WTC11 (cell line): ENCODE data around the gene DNAH8. TPM values are rescaled to one million over a fixed set of nuclear protein-coding genes. Genes with fewer than 3 reads are reported as not detected.

ENCODE experiments used
- ATAC-seq: fragments of 200-7000 bp; cut with Tn5 transposase; 2 replicates; pipeline ENCODE4 v1.10.0; 2021; ENCODE audit warnings: mild to moderate bottlenecking, moderate library complexity
- CTCF ChIA-PET: fragments of 300-600 bp; sonication (Branson Sonifier 250); formaldehyde crosslinking; loops from one replicate; lab custom pipeline; 2021; ENCODE audit warnings: antibody characterized with exemption; lab: Charles Lee
- POLR2A ChIA-PET: fragments of 350-600 bp; sonication (Branson Sonifier 250); formaldehyde crosslinking; loops from one replicate; lab custom pipeline; 2021; ENCODE audit warnings: antibody characterized with exemption; lab: Charles Lee
- DNase-seq: peaks from one replicate; pipeline ENCODE4 v3.0.0; 2021; ENCODE audit warnings: low spot score
- H3K27ac Mint-ChIP-seq: 2 replicates; pipeline ENCODE4 v1.8.0; 2021; ENCODE audit warnings: mixed read lengths
- H3K27me3 Mint-ChIP-seq: 2 replicates; pipeline ENCODE4 v1.8.0; 2021; ENCODE audit warnings: low read depth, mild to moderate bottlenecking, moderate library complexity, mixed read lengths
- H3K36me3 Mint-ChIP-seq: 2 replicates; pipeline ENCODE4 v1.8.0; 2021; ENCODE audit warnings: mixed read lengths
- H3K4me1 Mint-ChIP-seq: 2 replicates; pipeline ENCODE4 v1.8.0; 2022; ENCODE audit warnings: mixed read lengths
- H3K4me3 Mint-ChIP-seq: 2 replicates; pipeline ENCODE4 v1.8.0; 2021; ENCODE audit warnings: mild to moderate bottlenecking, moderate library complexity, mixed read lengths
- H3K9me3 Mint-ChIP-seq: 2 replicates; pipeline ENCODE4 v1.8.0; 2021; ENCODE audit warnings: mixed read lengths
- ARID4B ChIP-seq: sonication (generic); formaldehyde crosslinking; IDR thresholded peaks from 2 replicates; pipeline ENCODE4 v1.8.0; 2023; ENCODE audit warnings: missing genetic modification reagents, mild to moderate bottlenecking, borderline replicate concordance
- ATF2 ChIP-seq: sonication (generic); formaldehyde crosslinking; IDR thresholded peaks from 2 replicates; pipeline ENCODE4 v1.8.1; 2022; ENCODE audit warnings: low read depth, missing genetic modification reagents, borderline replicate concordance
- CREB1 ChIP-seq: sonication (generic); formaldehyde crosslinking; IDR thresholded peaks from 2 replicates; pipeline ENCODE4 v1.8.0; 2023; ENCODE audit warnings: mild to moderate bottlenecking, missing genetic modification reagents
- EMX1 ChIP-seq: fragments of 250-450 bp; sonication (Bioruptor Pico); IDR thresholded peaks from 2 replicates; pipeline ENCODE4 v1.8.0; 2021; ENCODE audit warnings: mild to moderate bottlenecking
- ESRRA ChIP-seq: sonication (generic); formaldehyde crosslinking; IDR thresholded peaks from 2 replicates; pipeline ENCODE4 v1.8.1; 2022; ENCODE audit warnings: mild to moderate bottlenecking, missing genetic modification reagents, borderline replicate concordance
- FOXP1 ChIP-seq: sonication (generic); formaldehyde crosslinking; IDR thresholded peaks from 2 replicates; pipeline ENCODE4 v1.8.0; 2022; ENCODE audit warnings: missing genetic modification reagents, mild to moderate bottlenecking, moderate library complexity, borderline replicate concordance
- GTF2I ChIP-seq: fragments of 250-450 bp; sonication (Bioruptor Pico); conservative IDR thresholded peaks from 2 replicates; pipeline ENCODE4 v1.4.0; 2021; ENCODE audit warnings: mild to moderate bottlenecking
- HMGA2 ChIP-seq: fragments of 250-450 bp; sonication (Bioruptor Pico); IDR thresholded peaks from 2 replicates; pipeline ENCODE4 v1.4.0; 2021; ENCODE audit warnings: mild to moderate bottlenecking, moderate library complexity
- MXD4 ChIP-seq: fragments of 250-450 bp; sonication (Bioruptor Pico); IDR thresholded peaks from 2 replicates; pipeline ENCODE4 v1.8.0; 2021; ENCODE audit warnings: mild to moderate bottlenecking, moderate library complexity, borderline replicate concordance
- NFATC4 ChIP-seq: fragments of 250-450 bp; sonication (Bioruptor Pico); IDR thresholded peaks from 2 replicates; pipeline ENCODE4 v1.9.0; 2021; ENCODE audit warnings: mild to moderate bottlenecking
- NFE2L1 ChIP-seq: sonication (generic); formaldehyde crosslinking; IDR thresholded peaks from 2 replicates; pipeline ENCODE4 v1.8.1; 2023; ENCODE audit warnings: missing genetic modification reagents
- NFYB ChIP-seq: sonication (generic); formaldehyde crosslinking; conservative IDR thresholded peaks from 2 replicates; pipeline ENCODE4 v1.8.0; 2022; ENCODE audit warnings: low read depth, missing genetic modification reagents
- SOX15 ChIP-seq: fragments of 250-450 bp; sonication (Bioruptor Pico); IDR thresholded peaks from 2 replicates; pipeline ENCODE4 v1.9.0; 2021; ENCODE audit warnings: mild to moderate bottlenecking
- STAT6 ChIP-seq: sonication (generic); formaldehyde crosslinking; conservative IDR thresholded peaks from 2 replicates; pipeline ENCODE4 v1.8.1; 2023; ENCODE audit warnings: mild to moderate bottlenecking, low read depth, missing genetic modification reagents, moderate library complexity
- ZBTB21 ChIP-seq: sonication (generic); formaldehyde crosslinking; IDR thresholded peaks from 2 replicates; pipeline ENCODE4 v1.8.1; 2023; ENCODE audit warnings: mild to moderate bottlenecking, missing genetic modification reagents, borderline replicate concordance
- ZBTB43 ChIP-seq: sonication (generic); formaldehyde crosslinking; IDR thresholded peaks from 2 replicates; pipeline ENCODE4 v1.8.1; 2023; ENCODE audit warnings: mild to moderate bottlenecking, missing genetic modification reagents
- ZNF138 ChIP-seq: sonication (generic); formaldehyde crosslinking; conservative IDR thresholded peaks from 2 replicates; pipeline ENCODE4 v1.8.1; 2022; ENCODE audit warnings: mild to moderate bottlenecking, moderate library complexity, missing genetic modification reagents
- ZNF219 ChIP-seq: sonication (generic); formaldehyde crosslinking; IDR thresholded peaks from 2 replicates; pipeline ENCODE4 v1.8.0; 2023; ENCODE audit warnings: missing genetic modification reagents, mild to moderate bottlenecking, borderline replicate concordance
- ZNF263 ChIP-seq: sonication (generic); formaldehyde crosslinking; IDR thresholded peaks from 2 replicates; pipeline ENCODE4 v1.8.1; 2022; ENCODE audit warnings: low read depth, mild to moderate bottlenecking, moderate library complexity, missing genetic modification reagents
- ZSCAN18 ChIP-seq: fragments of 250-450 bp; sonication (Bioruptor Pico); IDR thresholded peaks from 2 replicates; pipeline ENCODE4 v2.1.2; 2022; ENCODE audit warnings: mild to moderate bottlenecking, moderate library complexity
- total RNA-seq: library from RNA; stranded (reverse); gene quantifications from 3 replicates; pipeline ENCODE4 v1.2.3, GENCODE V29; 2021
- TF ChIP-seq, protein P1 (sequence below): sonication (generic); formaldehyde crosslinking; IDR thresholded peaks from 2 replicates; pipeline ENCODE4 v1.8.0; 2022; ENCODE audit warnings: mild to moderate bottlenecking, missing genetic modification reagents

Gene DNAH8
- total RNA-seq, 1 experiment from 2014 or later: 0.02 TPM

DNA sequence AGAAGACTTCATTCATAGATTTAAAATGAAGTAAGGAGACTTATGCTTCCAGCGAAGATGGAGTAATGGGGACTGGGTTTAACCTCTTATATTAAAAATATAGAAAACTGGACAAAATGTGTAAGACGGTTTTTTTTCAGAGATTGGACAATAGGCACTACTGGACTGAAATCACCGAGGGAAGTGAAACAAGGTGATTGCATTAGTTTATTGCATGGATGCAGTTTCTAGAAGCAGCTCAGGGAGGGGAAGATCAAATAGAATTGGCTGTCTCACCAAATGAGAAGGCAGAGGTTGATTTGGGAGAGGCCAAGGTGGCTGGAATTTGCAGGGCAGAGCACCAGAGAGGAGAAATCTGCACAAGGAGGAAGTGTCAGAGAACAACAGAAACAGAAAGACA lies 162.6 kb downstream of the DNAH8 start (continued):
- no peak for TF ChIP-seq ARID4B (CRISPR knock-in tag)
- TF ChIP-seq, all 79 proteins: peak for 0

DNA sequence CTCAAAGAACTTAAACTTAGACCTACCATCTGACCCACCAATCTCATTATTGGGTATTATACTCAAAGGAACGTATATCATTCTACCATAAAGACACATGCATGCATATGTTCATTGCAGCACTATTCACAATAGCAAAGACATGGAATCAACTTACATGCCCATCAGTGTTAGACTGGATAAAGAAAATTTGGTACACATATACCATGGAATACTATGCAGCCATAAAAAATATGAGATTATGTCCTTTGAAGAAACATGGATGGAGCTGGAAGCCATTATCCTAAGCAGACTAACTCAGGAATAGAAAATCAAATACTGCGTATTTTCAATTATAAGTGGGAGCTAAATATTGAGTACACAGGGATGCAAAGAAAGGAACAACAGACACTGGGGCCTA lies 167.0 kb downstream of the DNAH8 start:
- DNase-seq (no peak), ATAC-seq (no peak)
- ChIA-PET POLR2A (no interaction called here), CTCF (no interaction called here)
- H3K9me3 Mint-ChIP-seq: 0 out of 2 replicates have a peak, but pooled peaks cover 3% of the 10 kb centered on the region
- H3K4me1 Mint-ChIP-seq: no peaks in the 10 kb centered on the region
- TF ChIP-seq MXD4 (CRISPR knock-in tag) (no peak), ZBTB43 (CRISPR knock-in tag) (no peak), ZNF138 (CRISPR knock-in tag) (no peak), STAT6 (CRISPR knock-in tag) (no peak), SOX15 (CRISPR knock-in tag) (no peak)
- no peaks in the 10 kb centered on the region for H3K36me3 Mint-ChIP-seq
- H3K4me3 Mint-ChIP-seq: no peak overlapping the region
- no peaks in the 10 kb centered on the region for H3K27me3 Mint-ChIP-seq
- H3K27ac Mint-ChIP-seq: no peak overlapping the region

GRCh38 chr6:38897507-38897906 lies 182.4 kb downstream of the DNAH8 start:
- ATAC-seq (peak; percentile 66), DNase-seq (no peak)
- ChIA-PET CTCF (interaction anchor here (0.5 to 1.8 kb wide), 6 partner anchors 17 to 244 kb away, joined by 3 to 10 read pairs (median 4); no protein-coding TSS in a partner anchor), POLR2A (no interaction called here)
- Mint-ChIP-seq H3K9me3 (no peaks in the 10 kb centered on the region), H3K27ac (no peak overlapping the region), H3K36me3 (no peaks in the 10 kb centered on the region), H3K27me3 (no peaks in the 10 kb centered on the region), H3K4me1 (peaks cover 8% of the 10 kb centered on the region), H3K4me3 (no peak overlapping the region)
- TF ChIP-seq EMX1 (CRISPR knock-in tag): no peak
- TF ChIP-seq, protein P1, sequence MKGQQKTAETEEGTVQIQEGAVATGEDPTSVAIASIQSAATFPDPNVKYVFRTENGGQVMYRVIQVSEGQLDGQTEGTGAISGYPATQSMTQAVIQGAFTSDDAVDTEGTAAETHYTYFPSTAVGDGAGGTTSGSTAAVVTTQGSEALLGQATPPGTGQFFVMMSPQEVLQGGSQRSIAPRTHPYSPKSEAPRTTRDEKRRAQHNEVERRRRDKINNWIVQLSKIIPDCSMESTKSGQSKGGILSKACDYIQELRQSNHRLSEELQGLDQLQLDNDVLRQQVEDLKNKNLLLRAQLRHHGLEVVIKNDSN (CRISPR knock-in tag): no peak
- TF ChIP-seq ZNF219 (CRISPR knock-in tag): no peak
- TF ChIP-seq ATF2 (CRISPR knock-in tag): no peak
- TF ChIP-seq ZBTB21 (CRISPR knock-in tag): no peak
- TF ChIP-seq NFE2L1 (CRISPR knock-in tag): no peak
- no peak for TF ChIP-seq ZNF263
- no peak for TF ChIP-seq CREB1
- TF ChIP-seq ZSCAN18 (CRISPR knock-in tag): no peak
- TF ChIP-seq FOXP1 (CRISPR knock-in tag): no peak
- TF ChIP-seq ESRRA: no peak
- TF ChIP-seq HMGA2 (CRISPR knock-in tag): no peak
- no peak for TF ChIP-seq GTF2I (CRISPR knock-in tag)
- no peak for TF ChIP-seq NFYB (CRISPR knock-in tag)
- no peak for TF ChIP-seq NFATC4
